Muscle of arm (tissue), 12 donors: ENCODE data around the gene LHFPL4. TPM values are rescaled to one million over a fixed set of nuclear protein-coding genes. Genes with fewer than 3 reads are reported as not detected.

ENCODE experiments used
- DNase-seq: peaks from one replicate; pipeline ENCODE4 v3.0.0-alpha.2; 2013
- polyA plus RNA-seq, 12 donors: library from polyadenylated mRNA; unstranded; fragments of 120-200 nt; gene quantifications; one replicate each; pipeline ENCODE4 v1.2.1, GENCODE V29; 2013; ENCODE audit not compliant: insufficient read length in 12 of 12

The LHFPL4 gene
- polyA plus RNA-seq, 12 donors, result 0.04 to 0.11 (median 0.05) TPM; not detected in 8

DNA sequence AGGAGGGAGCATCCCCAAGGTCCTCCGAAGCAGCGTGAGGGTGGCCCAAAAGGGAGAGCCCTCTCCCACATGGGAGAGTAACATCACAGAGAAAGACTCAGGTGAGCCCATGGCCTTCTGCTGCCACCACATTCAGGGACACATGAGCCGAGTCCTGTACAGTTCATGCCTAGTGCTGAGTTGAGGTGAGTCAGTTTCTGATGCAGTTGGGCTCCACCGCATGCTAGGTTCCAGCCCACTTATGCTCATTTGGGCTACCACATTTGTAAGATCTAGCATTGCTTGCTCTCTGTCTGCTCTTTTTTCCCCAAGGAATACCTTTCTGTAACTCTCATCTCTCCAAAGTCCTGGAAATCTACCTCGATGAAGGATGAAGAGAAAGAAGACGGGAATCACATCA, 79.1 kb downstream of the LHFPL4 start:
- no peak for DNase-seq

GRCh38 chr3:9473496-9474065, 80.0 kb downstream of the LHFPL4 start:
- DNase-seq, result no peak

DNA sequence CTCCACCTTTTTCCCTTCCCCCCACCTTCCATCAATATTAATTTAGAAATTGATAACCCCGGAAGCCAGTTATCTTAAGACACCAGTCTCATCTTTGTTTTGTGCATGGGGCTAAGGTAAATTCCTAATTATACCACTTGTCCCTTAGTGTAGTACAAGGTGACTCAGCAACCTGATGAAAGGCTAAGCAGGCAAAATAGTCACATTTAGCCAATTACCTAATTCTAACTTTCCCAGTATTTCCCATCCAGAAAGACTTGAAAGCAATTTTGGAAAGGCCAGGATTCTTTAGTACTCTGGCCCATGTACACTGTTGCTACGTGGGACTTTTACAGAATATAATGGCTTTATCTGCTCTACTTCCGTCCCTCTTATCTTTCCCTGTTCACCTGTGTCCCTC, 83.6 kb downstream of the LHFPL4 start:
- DNase-seq, result no peak

DNA sequence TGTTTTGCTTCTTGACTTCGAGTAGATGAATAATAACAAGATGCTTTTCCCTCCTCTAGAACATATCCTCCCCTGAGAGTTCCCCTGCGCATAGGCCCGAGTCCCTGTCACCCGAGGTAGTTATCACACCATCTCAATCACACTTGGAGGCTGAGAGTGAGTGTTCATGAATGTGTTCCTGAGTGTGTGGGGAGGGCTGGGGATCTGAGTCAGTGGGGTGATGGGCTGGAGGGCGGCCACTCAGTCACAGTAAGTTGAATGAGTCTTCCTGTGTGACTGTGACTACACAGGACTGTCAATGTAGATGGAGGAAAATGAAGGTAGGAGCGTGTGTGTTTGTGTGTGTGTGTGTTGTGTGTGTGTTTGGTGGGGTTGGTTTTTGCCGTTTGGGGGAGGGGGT, 85.2 kb downstream of the LHFPL4 start:
- no peak for DNase-seq

- DNase-seq, result no peak
Measured at GRCh38 chr3:9467451-9467850, 86.2 kb downstream of the LHFPL4 start.

DNA sequence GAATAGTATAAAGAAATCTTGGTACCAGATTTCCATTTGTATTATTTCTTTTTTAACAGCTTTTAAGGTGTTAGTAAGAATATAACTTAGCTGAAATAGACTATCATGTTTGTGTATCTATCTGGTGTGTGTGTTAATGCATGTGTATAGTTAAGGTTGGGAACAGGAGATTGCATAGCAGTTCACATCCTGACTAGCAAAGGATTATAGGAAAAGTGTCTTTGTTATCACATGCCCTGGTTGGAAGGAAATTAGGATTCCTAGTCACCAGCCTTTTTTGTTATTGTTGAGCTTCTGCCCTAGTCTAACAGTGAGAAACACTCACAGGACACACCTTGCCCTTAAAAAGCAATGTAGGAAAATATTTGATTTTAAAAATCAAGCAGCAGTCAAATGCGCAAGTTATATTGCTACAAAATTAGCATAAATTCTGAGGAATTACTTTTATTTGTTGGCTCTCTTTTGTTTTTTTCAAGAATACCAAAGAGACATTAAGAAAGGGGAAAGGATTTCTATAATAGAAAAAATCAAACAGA, 98.0 kb downstream of the LHFPL4 start:
- DNase-seq, result no peak

DNA sequence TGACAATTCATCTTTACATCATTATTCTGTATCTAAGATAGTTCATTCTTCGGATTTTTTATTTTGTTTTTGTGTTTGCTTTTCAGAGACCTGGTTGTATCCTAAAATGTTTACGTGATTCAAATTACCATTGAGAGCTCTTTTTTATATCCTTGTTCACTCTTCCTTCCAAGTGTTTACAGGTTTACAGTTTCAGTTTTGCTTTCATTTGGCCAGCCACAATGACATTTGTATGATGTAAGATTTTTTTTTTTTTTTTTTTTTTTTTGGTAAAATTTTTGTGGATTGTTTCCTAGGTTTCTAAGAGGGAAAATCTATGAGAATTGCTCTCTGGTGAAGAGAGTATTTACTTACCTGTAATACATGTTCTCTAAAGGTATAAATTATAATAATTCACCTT, 101.2 kb downstream of the LHFPL4 start:
- no peak for DNase-seq

GRCh38 chr3:9450991-9451390, 102.6 kb downstream of the LHFPL4 start:
- no peak for DNase-seq

GRCh38 chr3:9450126-9450525, 103.5 kb downstream of the LHFPL4 start:
- no peak for DNase-seq

DNA sequence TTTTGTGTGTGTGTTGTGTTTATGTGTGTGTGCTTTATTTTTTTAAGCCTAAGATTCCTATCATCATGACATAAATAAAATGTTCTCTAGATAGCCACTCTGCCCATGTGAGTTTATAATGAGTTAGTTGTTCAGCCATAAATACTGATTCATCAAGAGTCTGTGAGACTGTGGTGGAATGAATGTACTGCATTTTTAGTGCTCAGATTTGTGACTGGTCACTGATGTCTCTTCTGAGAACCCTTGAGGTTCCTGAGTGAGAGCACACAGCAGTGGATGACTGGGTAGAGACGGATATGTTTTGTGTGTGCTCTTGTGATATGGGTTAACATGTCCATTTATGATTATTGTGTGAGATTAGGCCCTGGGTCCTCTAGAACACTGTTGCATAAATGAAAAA, 105.0 kb downstream of the LHFPL4 start:
- DNase-seq, result no peak

Other genes with a start within 250 kb of the LHFPL4 start
- gene THUMPD3, start 190.8 kb downstream of the LHFPL4 start, polyA plus RNA-seq, result 10 to 100 TPM in 11 of 12 donors, not detected in 1; 23.1 to 56.7 (median 42.1) TPM
- 100 to 1,000 TPM in 8 of 12 donors, 10 to 100 TPM in 4; 86.4 to 389 (median 118) TPM for gene SETD5, start 156.2 kb downstream of the LHFPL4 start, polyA plus RNA-seq
- gene MTMR14, start 95.7 kb upstream of the LHFPL4 start, polyA plus RNA-seq, result 10 to 100 TPM in 11 of 12 donors, not detected in 1; 18.1 to 36.3 (median 20.0) TPM
- under 1 TPM in 1 of 12 donors, not detected in 11; 0.29 TPM for gene CPNE9, start 150.0 kb upstream of the LHFPL4 start, polyA plus RNA-seq
- gene BRPF1, start 177.9 kb upstream of the LHFPL4 start, polyA plus RNA-seq, result 10 to 100 TPM in 10 of 12 donors, 1 to 10 TPM in 1, not detected in 1; 9.8 to 17.9 (median 12.3) TPM
- 10 to 100 TPM in 11 of 12 donors, not detected in 1; 22.1 to 74.2 (median 27.1) TPM for gene OGG1, start 196.1 kb upstream of the LHFPL4 start, polyA plus RNA-seq
- 10 to 100 TPM in 10 of 12 donors, 1 to 10 TPM in 1, not detected in 1; 9.3 to 20.0 (median 12.7) TPM for gene CAMK1, start 216.1 kb upstream of the LHFPL4 start, polyA plus RNA-seq
- gene TADA3, start 238.7 kb upstream of the LHFPL4 start, polyA plus RNA-seq, result 10 to 100 TPM in 11 of 12 donors, not detected in 1; 48.4 to 60.5 (median 54.2) TPM
- gene ARPC4, start 239.3 kb upstream of the LHFPL4 start, polyA plus RNA-seq, result 1,000 to 10,000 TPM in 1 of 12 donors, 100 to 1,000 TPM in 1, 10 to 100 TPM in 10; 64.5 to 2,172 (median 77.5) TPM